Esophagus squamous epithelium (tissue), 5 donors: ENCODE data around the gene WNT5A. TPM values are rescaled to one million over a fixed set of nuclear protein-coding genes. Genes with fewer than 3 reads are reported as not detected.

Source experiments
- DNase-seq: peaks from one replicate; lab custom pipeline; 2025; lab: John Stamatoyannopoulos, UW
- H3K27ac ChIP-seq, 4 donors: fragments of 200-600 bp; sonication (generic); one replicate each; pipeline ENCODE4 v1.5.1; 2016 to 2019; ENCODE audit warnings: mild to moderate bottlenecking in 1 of 4
- H3K27me3 ChIP-seq, 4 donors: fragments of 200-600 bp; sonication (generic); 1 replicate in 3 of 4; 2 replicates in 1 of 4; pipeline versions ENCODE4 v1.5.1 to v1.6.0; 2017 to 2021; ENCODE audit warnings: antibody characterized with exemption in 1 of 4
- H3K36me3 ChIP-seq, 3 donors: fragments of 200-600 bp; sonication (generic); one replicate each; pipeline ENCODE4 v1.5.1; 2016 to 2019
- H3K4me1 ChIP-seq, 3 donors: fragments of 200-600 bp; sonication (generic); one replicate each; pipeline ENCODE4 v1.5.1; 2017 to 2019
- H3K4me3 ChIP-seq, 4 donors: fragments of 200-600 bp; sonication (generic); 1 replicate in 3 of 4; 2 replicates in 1 of 4; pipeline ENCODE4 v1.5.1; 2016 to 2019; ENCODE audit warnings: mild to moderate bottlenecking in 2 of 4, moderate library complexity in 1 of 4
- H3K9me3 ChIP-seq, 3 donors: fragments of 200-600 bp; sonication (generic); one replicate each; pipeline ENCODE4 v1.5.1; 2016 to 2019
- POLR2A ChIP-seq, 4 donors: fragments of 450-650 bp; IDR thresholded peaks; one replicate each; pipeline ENCODE4 v1.6.1; 2017; ENCODE audit warnings: antibody characterized with exemption in 4 of 4, mild to moderate bottlenecking in 4 of 4, moderate library complexity in 3 of 4
- WGBS, 2 donors: methylation state at CpG; one replicate each; pipeline ENCODE4 v1.1.5; 2018; 5-methylcytosine and 5-hydroxymethylcytosine counted together
- intact Hi-C: fragments of 100-400 bp; cut with DNase I; formaldehyde crosslinking; loops from one replicate; pipeline ENCODE4 v1.15.0; 2022
- total RNA-seq, 4 donors: library from RNA; depleted of rRNA; stranded (reverse); fragments of >200 nt; gene quantifications; one replicate each; pipeline ENCODE4 v1.1.0, GENCODE V29; 2016
- TF ChIP-seq, protein P1 (sequence below), 6 experiments: fragments of 450-650 bp in 4 of 6; fragments of 200-600 bp in 2 of 6; sonication (generic) in 2 of 6; IDR thresholded peaks; one replicate each; pipeline ENCODE4 v1.5.1; 2016 to 2019; ENCODE audit warnings: antibody characterized with exemption in 6 of 6, mild to moderate bottlenecking in 4 of 6, moderate library complexity in 4 of 6
- donor health status: DM: yes; HTN: yes; CAD: no.

Gene WNT5A
- total RNA-seq, 4 donors from 2014 or later = 15.8 to 90.4 (median 30.7) TPM

DNA sequence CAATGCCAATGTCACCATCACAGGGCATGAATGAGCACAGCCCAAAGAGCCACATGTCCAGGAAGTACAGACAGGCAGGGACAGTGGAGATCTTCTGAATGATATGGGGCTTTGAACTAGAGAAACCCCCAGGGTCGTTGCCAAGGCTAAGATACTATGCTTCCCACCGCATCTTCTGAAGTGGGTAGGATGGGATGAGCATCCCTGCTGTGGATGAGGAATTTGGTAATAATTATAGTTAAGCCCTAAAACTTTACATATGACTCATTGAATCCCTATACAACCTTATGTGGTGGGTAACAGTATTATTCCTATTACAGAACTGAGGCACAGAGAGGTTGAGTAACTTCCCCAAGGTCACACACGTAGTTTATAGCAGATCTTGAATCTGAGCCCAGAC is 44.2 kb downstream of the WNT5A start:
- intact Hi-C loops = no loop called here
- 69 to 78% methylated on average over 3 of the region's 3 CpGs for WGBS, 2 donors

DNA sequence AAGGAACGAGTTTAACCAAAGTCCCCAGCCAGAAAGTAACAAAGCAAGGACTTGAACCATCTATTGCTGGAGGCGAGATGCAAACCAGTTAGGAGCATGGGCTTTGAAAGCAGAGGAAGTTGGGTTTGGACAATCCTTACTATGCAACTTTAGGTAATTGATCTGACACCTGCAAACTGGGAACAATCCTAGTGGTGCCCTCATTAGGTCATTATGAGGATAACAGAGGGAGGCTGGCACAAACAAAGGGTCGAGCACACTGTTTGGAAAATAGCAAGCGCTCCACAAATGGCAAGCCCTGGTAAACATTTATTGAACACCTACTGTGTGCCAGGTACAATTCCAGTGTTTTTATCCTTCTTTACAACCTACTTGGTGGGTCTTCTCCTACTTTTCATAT is 45.6 kb downstream of the WNT5A start:
- DNase-seq = no peak
- H3K36me3 ChIP-seq = no peaks in the 10 kb centered on the region
- no peak overlapping the region for H3K27ac ChIP-seq
- no peaks in the 10 kb centered on the region for H3K9me3 ChIP-seq
- TF ChIP-seq, protein P1, sequence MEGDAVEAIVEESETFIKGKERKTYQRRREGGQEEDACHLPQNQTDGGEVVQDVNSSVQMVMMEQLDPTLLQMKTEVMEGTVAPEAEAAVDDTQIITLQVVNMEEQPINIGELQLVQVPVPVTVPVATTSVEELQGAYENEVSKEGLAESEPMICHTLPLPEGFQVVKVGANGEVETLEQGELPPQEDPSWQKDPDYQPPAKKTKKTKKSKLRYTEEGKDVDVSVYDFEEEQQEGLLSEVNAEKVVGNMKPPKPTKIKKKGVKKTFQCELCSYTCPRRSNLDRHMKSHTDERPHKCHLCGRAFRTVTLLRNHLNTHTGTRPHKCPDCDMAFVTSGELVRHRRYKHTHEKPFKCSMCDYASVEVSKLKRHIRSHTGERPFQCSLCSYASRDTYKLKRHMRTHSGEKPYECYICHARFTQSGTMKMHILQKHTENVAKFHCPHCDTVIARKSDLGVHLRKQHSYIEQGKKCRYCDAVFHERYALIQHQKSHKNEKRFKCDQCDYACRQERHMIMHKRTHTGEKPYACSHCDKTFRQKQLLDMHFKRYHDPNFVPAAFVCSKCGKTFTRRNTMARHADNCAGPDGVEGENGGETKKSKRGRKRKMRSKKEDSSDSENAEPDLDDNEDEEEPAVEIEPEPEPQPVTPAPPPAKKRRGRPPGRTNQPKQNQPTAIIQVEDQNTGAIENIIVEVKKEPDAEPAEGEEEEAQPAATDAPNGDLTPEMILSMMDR (IDR thresholded peaks at IDR 0.05) = no peak
- no peak for TF ChIP-seq POLR2A (IDR thresholded peaks at IDR 0.05)
- peaks cover 0 to 2% (median 0%) of the 10 kb centered on the region in 3 donors for H3K4me1 ChIP-seq
- intact Hi-C loops = no loop called here
- WGBS, 2 donors = 69 to 82% methylated on average over 4 of the region's 4 CpGs
- no peak overlapping the region for H3K4me3 ChIP-seq
- no peaks in the 10 kb centered on the region for H3K27me3 ChIP-seq

More for the DNA sequence above, 44.2 kb downstream of the WNT5A start:
- Histone ChIP-seq H3K4me1 (peaks cover 0 to 8% (median 0%) of the 10 kb centered on the region in 3 donors), H3K27me3 (no peaks in the 10 kb centered on the region), H3K27ac (no peak overlapping the region), H3K4me3 (no peak overlapping the region), H3K9me3 (no peaks in the 10 kb centered on the region), H3K36me3 (no peaks in the 10 kb centered on the region)
- TF ChIP-seq, protein P1 (IDR thresholded peaks at IDR 0.05) = no peak
- no peak for TF ChIP-seq POLR2A (IDR thresholded peaks at IDR 0.05)
- no peak for DNase-seq

DNA sequence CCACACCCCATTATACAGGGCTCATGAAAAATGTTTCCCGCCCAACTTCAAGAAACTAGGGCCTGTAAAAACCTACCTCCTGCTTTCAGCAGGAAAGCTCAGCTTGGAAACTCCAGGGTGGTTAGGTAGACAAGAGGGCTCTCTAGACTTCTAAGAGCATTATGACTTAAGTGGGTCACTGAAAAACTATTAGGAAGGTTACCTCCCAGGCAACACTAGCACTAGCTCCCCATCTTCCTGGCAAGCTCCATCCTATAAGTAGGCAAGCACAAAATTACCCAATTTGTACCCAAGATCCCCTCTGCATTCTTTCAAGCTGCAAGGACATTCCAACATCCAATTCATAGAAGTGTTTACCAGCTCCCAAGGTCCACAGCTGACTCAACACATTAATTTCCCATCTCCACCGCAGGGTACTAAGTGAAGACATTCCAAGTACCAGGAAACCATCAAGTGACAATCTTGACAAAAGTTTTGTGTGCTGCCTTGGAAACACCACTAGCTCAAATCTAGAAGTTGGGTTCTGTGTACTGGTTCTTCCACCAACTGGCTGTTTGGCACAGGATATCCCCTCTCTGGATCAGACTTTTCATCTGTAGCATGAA is 46.9 kb downstream of the WNT5A start:
- TF ChIP-seq POLR2A (IDR thresholded peaks at IDR 0.05) = no peak
- TF ChIP-seq, protein P1 (IDR thresholded peaks at IDR 0.05) = no peak
- intact Hi-C loops = no loop called here
- 81 to 88% methylated on average over 2 of the region's 2 CpGs for WGBS, 2 donors
- Histone ChIP-seq H3K4me1 (no peaks in the 10 kb centered on the region), H3K27me3 (no peaks in the 10 kb centered on the region), H3K4me3 (no peak overlapping the region), H3K9me3 (no peaks in the 10 kb centered on the region), H3K27ac (no peak overlapping the region), H3K36me3 (no peaks in the 10 kb centered on the region)
- DNase-seq = no peak

DNA sequence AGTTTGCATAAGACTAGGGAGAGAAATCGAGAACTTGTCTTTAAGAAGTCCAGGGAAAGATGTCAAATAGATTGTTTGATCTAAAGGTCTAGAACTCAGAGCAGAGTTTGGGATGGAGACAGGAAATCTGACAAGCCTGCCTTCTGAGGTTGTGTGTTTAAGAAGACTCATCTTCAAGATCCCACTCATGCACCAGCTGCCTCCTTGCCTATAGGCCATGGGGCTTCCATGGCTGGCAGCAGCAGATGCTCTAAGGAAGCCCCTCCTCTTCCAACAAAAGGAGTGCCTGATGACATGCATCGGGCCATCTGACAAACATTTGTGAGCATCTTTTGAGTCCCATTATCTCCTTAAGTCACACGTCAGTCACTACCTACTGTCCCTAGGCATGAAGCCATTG is 47.4 kb downstream of the WNT5A start:
- H3K36me3 ChIP-seq = no peaks in the 10 kb centered on the region

DNA sequence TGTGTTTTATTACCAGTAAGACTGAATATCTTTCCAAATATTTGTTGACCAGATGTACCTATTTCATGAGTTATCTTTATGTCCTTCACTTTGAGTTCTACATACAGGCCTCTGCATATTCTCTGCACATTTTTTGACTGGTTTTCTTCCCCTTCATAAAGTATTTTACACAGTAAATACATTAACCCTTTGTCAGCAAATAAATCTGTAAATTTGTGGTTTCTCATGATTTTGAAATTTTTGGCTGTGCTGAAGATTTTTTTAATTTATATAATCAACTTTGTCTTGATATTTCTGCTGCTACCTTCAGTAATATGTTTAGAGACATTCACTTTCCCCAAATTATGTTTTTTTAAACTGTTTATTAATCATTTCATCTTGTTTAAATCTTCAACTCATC is 50.5 kb downstream of the WNT5A start:
- Histone ChIP-seq H3K36me3 (no peaks in the 10 kb centered on the region), H3K9me3 (no peaks in the 10 kb centered on the region), H3K4me3 (no peak overlapping the region), H3K27ac (no peak overlapping the region), H3K27me3 (no peaks in the 10 kb centered on the region), H3K4me1 (no peaks in the 10 kb centered on the region)
- intact Hi-C loops = no loop called here
- no peak for DNase-seq
- TF ChIP-seq POLR2A (IDR thresholded peaks at IDR 0.05) = no peak
- TF ChIP-seq, protein P1 (IDR thresholded peaks at IDR 0.05) = no peak

More for the DNA sequence above, 47.4 kb downstream of the WNT5A start:
- no peak for DNase-seq
- TF ChIP-seq, protein P1 (IDR thresholded peaks at IDR 0.05) = no peak
- H3K4me1 ChIP-seq = no peaks in the 10 kb centered on the region
- 90 to 92% methylated on average over 3 of the region's 3 CpGs for WGBS, 2 donors
- H3K9me3 ChIP-seq = no peaks in the 10 kb centered on the region
- no peak overlapping the region for H3K4me3 ChIP-seq
- H3K27me3 ChIP-seq = no peaks in the 10 kb centered on the region
- intact Hi-C loops = no loop called here
- H3K27ac ChIP-seq = no peak overlapping the region
